HepG2 (cell line): ENCODE measurements around the gene SUPT4H1. TPM values are rescaled to one million over a fixed set of nuclear protein-coding genes. Genes with fewer than 3 reads are reported as not detected.

Source experiments
- ARID5B ChIP-seq: IDR thresholded peaks from 2 replicates; pipeline ENCODE4 v1.4.0; 2020; ENCODE audit warnings: mild to moderate bottlenecking, missing genetic modification reagents
- DMTF1 ChIP-seq: sonication (generic); formaldehyde crosslinking; IDR thresholded peaks from 2 replicates; pipeline ENCODE4 v1.4.0; 2020; ENCODE audit warnings: mild to moderate bottlenecking, missing genetic modification reagents
- ELF1 ChIP-seq: sonication (generic); formaldehyde crosslinking; IDR thresholded peaks from 2 replicates; pipeline ENCODE4 v1.4.0; 2020; ENCODE audit warnings: missing genetic modification reagents
- ETS1 ChIP-seq: sonication (generic); formaldehyde crosslinking; IDR thresholded peaks from 2 replicates; pipeline ENCODE4 v1.4.0; 2020; ENCODE audit warnings: missing genetic modification reagents
- HMG20A ChIP-seq: IDR thresholded peaks from 2 replicates; pipeline ENCODE4 v1.6.1; 2016; ENCODE audit warnings: borderline replicate concordance
- MXD1 ChIP-seq: sonication (generic); formaldehyde crosslinking; IDR thresholded peaks from 2 replicates; pipeline ENCODE4 v1.4.0; 2020; ENCODE audit warnings: mild to moderate bottlenecking, missing genetic modification reagents
- PBX3 ChIP-seq: sonication (generic); formaldehyde crosslinking; IDR thresholded peaks from 2 replicates; pipeline ENCODE4 v1.8.1; 2023; ENCODE audit warnings: missing genetic modification reagents, inconsistent platforms, borderline replicate concordance
- POGZ ChIP-seq: sonication (generic); formaldehyde crosslinking; IDR thresholded peaks from 2 replicates; pipeline ENCODE4 v1.4.0; 2020; ENCODE audit warnings: mild to moderate bottlenecking, missing genetic modification reagents
- RARG ChIP-seq: sonication (generic); formaldehyde crosslinking; IDR thresholded peaks from 2 replicates; pipeline ENCODE4 v1.4.0; 2020; ENCODE audit warnings: low read depth, mild to moderate bottlenecking, missing genetic modification reagents
- SOX5 ChIP-seq: IDR thresholded peaks from 2 replicates; pipeline ENCODE4 v1.6.1; 2016; ENCODE audit warnings: borderline replicate concordance
- WIZ ChIP-seq: sonication (generic); formaldehyde crosslinking; IDR thresholded peaks from 2 replicates; pipeline ENCODE4 v1.5.1; 2020; ENCODE audit warnings: mild to moderate bottlenecking, missing genetic modification reagents
- ZBTB20 ChIP-seq: sonication (generic); formaldehyde crosslinking; IDR thresholded peaks from 2 replicates; pipeline ENCODE4 v1.8.1; 2023; ENCODE audit warnings: missing genetic modification reagents, low read depth, mild to moderate bottlenecking, borderline replicate concordance
- ZBTB3 ChIP-seq: sonication (generic); formaldehyde crosslinking; IDR thresholded peaks from 2 replicates; pipeline ENCODE4 v1.4.0; 2020; ENCODE audit warnings: low read depth, mild to moderate bottlenecking, moderate library complexity, missing genetic modification reagents, borderline replicate concordance
- ZNF547 ChIP-seq: sonication (generic); formaldehyde crosslinking; IDR thresholded peaks from 2 replicates; pipeline ENCODE4 v1.5.1; 2020; ENCODE audit warnings: mild to moderate bottlenecking, missing genetic modification reagents
- ZNF550 ChIP-seq: sonication (generic); formaldehyde crosslinking; IDR thresholded peaks from 2 replicates; pipeline ENCODE4 v1.4.0; 2020; ENCODE audit warnings: mild to moderate bottlenecking, missing genetic modification reagents, borderline replicate concordance
- ZNF614 ChIP-seq: IDR thresholded peaks from 2 replicates; pipeline ENCODE4 v1.6.1; 2018; ENCODE audit warnings: missing biosample characterization, missing genetic modification reagents, inconsistent platforms, borderline replicate concordance
- ZNF737 ChIP-seq: sonication (generic); formaldehyde crosslinking; IDR thresholded peaks from 2 replicates; pipeline ENCODE4 v1.5.0; 2020; ENCODE audit warnings: missing genetic modification reagents, mild to moderate bottlenecking, borderline replicate concordance
- ZNF746 ChIP-seq: sonication (generic); formaldehyde crosslinking; IDR thresholded peaks from 2 replicates; pipeline ENCODE4 v1.8.0; 2022; ENCODE audit warnings: mild to moderate bottlenecking, missing genetic modification reagents
- ZSCAN12 ChIP-seq: sonication (generic); formaldehyde crosslinking; IDR thresholded peaks from 2 replicates; pipeline ENCODE4 v1.9.0; 2021; ENCODE audit warnings: mild to moderate bottlenecking, missing genetic modification reagents
- polyA plus RNA-seq, 8 experiments: library from polyadenylated mRNA; depleted of rRNA in 3 of 8; stranded (reverse) in 7 of 8; unstranded in 1 of 8; fragments of >200 nt; fragmentation: Illumina TruSeq in 4 of 8; extraction: Trizol in 4 of 8; gene quantifications; 2 replicates each; pipeline versions ENCODE4 v1.2.1 to v1.2.3, GENCODE V29; 2011 to 2016; ENCODE audit warnings: low read depth in 4 of 8, missing spikeins in 1 of 8, mixed read lengths in 1 of 8; ENCODE audit not compliant: insufficient read depth in 1 of 8
- total RNA-seq, 5 experiments: library from RNA; depleted of rRNA; stranded (reverse); fragments of >200 nt; fragmentation: Illumina TruSeq; extraction: Trizol; gene quantifications; 2 replicates each; pipeline ENCODE4 v1.2.3, GENCODE V29; 2016; ENCODE audit warnings: low read depth in 1 of 5

Gene SUPT4H1
- total and polyA plus RNA-seq, 2 of the 13 experiments (the other 11 are each of a cell fraction or from before 2014, with no cell fraction given): 155 to 244 TPM

- peak; percentile 74 for TF ChIP-seq ARID5B
- peak; percentile 82 for TF ChIP-seq SOX5
- peak; percentile 70; the same call in 1 of the 2 replicates for TF ChIP-seq ZNF547 (CRISPR knock-in tag)
- no peak for TF ChIP-seq ZSCAN12
- no peak for TF ChIP-seq ZBTB3 (CRISPR knock-in tag)
- TF ChIP-seq ZBTB20 (CRISPR knock-in tag): no peak
- TF ChIP-seq DMTF1 (CRISPR knock-in tag): no peak
- 0 out of 2 replicates have a peak, but pooled peaks have one; percentile 7 for TF ChIP-seq HMG20A (CRISPR knock-in tag)
- TF ChIP-seq ZNF550: no peak
- no peak; the same call in 1 of the 2 replicates for TF ChIP-seq ELF1
- TF ChIP-seq ZNF614 (CRISPR knock-in tag): peak; percentile 56; the same call in 1 of the 2 replicates
- no peak for TF ChIP-seq PBX3 (CRISPR knock-in tag)
- TF ChIP-seq RARG (CRISPR knock-in tag): no peak
- no peak for TF ChIP-seq ETS1 (CRISPR knock-in tag)
- TF ChIP-seq ZNF737: no peak
- 0 out of 2 replicates have a peak, but pooled peaks have one; percentile 13 for TF ChIP-seq POGZ (CRISPR knock-in tag)
- TF ChIP-seq ZNF746: peak; percentile 86; the same call in 1 of the 2 replicates
- no peak for TF ChIP-seq WIZ (CRISPR knock-in tag)
- no peak for TF ChIP-seq MXD1 (CRISPR knock-in tag)
Observed at GRCh38 chr17:58364270-58364942, 12.4 kb upstream of the SUPT4H1 start (continued).
